ENCODE measurements around the gene FANCB. TPM values are rescaled to one million over a fixed set of nuclear protein-coding genes. Genes with fewer than 3 reads are reported as not detected.

The FANCB gene
- total RNA-seq: 3.9 and 7.6 TPM in 2 replicates
- total RNA-seq (2013): 6.6 TPM
- 2.5 and 3.1 TPM in 2 replicates for polyA plus RNA-seq
- polyA minus RNA-seq: 1.1 and 1.6 TPM in 2 replicates

- Histone ChIP-seq H3K36me3 (replicated peaks in 1 of 2; ENCODE audit: control extremely low read depth in 1 of 2, control insufficient read depth in 1 of 2, extremely low read depth in 1 of 2, insufficient read depth in 2 of 2, low read length in 1 of 2) (no peaks in the 10 kb centered on the region), H3K4me1 (ENCODE audit: control insufficient read depth in 2 of 2, insufficient read depth in 2 of 2, low read length in 2 of 2) (peaks cover 7 to 11% of the 10 kb centered on the region in 2 donors), H3K9ac (ENCODE audit: low read length) (peak within 1 kb of the TSS; percentile 80), H3K9me3 (ENCODE audit: control extremely low read depth in 1 of 3, control insufficient read depth in 2 of 3, insufficient read depth in 1 of 3, low read length in 2 of 3) (no peaks in the 10 kb centered on the region), H3K79me2 (ENCODE audit: control insufficient read depth, insufficient read depth, low read length) (peaks cover 4% of the 10 kb centered on the region), H3K27me3 (replicated peaks in 1 of 4; ENCODE audit: control extremely low read depth in 1 of 4, control insufficient read depth in 3 of 4, insufficient read depth in 4 of 4, low read length in 3 of 4) (no peaks in the 10 kb centered on the region), H2AFZ (ENCODE audit: insufficient read depth, low read depth, low read length, poor library complexity, severe bottlenecking) (peak within 1 kb of the TSS; percentile 84), H3K27ac (ENCODE audit: low read length in 2 of 2) (peak within 1 kb of the TSS; percentile 80 to 85), H3K4me3 (ENCODE audit: control extremely low read depth in 1 of 5, extremely low read depth in 1 of 5, insufficient read depth in 1 of 5, low read depth in 2 of 5, low read length in 4 of 5) (peak within 1 kb of the TSS; percentile 69 to 89 (median 75)), H4K20me1 (ENCODE audit: control insufficient read depth, insufficient read depth, low read length, poor library complexity, severe bottlenecking) (no peaks in the 10 kb centered on the region), H3K4me2 (replicated peaks; ENCODE audit: low read depth, low read length, poor library complexity, severe bottlenecking) (peak within 1 kb of the TSS; percentile 76)
- intact Hi-C loops (cut with micrococcal nuclease): loop anchor here (2.0 to 10.0 kb wide), 4 partner anchors 201 to 982 kb away; partner anchors contain the start of genes AP1S2 and ZRSR2
- 0% methylated on average over 25 of the region's 78 CpGs for WGBS (ENCODE audit: insufficient coverage)
- peak within 1 kb of the TSS; percentile 92 for H3K4me3 Mint-ChIP-seq
- H3K27ac Mint-ChIP-seq: peak within 1 kb of the TSS; percentile 93
- TF ChIP-seq, protein P1, sequence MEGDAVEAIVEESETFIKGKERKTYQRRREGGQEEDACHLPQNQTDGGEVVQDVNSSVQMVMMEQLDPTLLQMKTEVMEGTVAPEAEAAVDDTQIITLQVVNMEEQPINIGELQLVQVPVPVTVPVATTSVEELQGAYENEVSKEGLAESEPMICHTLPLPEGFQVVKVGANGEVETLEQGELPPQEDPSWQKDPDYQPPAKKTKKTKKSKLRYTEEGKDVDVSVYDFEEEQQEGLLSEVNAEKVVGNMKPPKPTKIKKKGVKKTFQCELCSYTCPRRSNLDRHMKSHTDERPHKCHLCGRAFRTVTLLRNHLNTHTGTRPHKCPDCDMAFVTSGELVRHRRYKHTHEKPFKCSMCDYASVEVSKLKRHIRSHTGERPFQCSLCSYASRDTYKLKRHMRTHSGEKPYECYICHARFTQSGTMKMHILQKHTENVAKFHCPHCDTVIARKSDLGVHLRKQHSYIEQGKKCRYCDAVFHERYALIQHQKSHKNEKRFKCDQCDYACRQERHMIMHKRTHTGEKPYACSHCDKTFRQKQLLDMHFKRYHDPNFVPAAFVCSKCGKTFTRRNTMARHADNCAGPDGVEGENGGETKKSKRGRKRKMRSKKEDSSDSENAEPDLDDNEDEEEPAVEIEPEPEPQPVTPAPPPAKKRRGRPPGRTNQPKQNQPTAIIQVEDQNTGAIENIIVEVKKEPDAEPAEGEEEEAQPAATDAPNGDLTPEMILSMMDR (IDR thresholded peaks at IDR 0.05): no peak
- TF ChIP-seq EZH2 (IDR thresholded peaks at IDR 0.05; ENCODE audit: borderline replicate concordance, insufficient read depth, low read depth, low read length, poor library complexity, severe bottlenecking): no peak
- peak; percentile 94 for DNase-seq
- CTCF ChIA-PET: no interaction called here
- H3K27me3 Mint-ChIP-seq: no peaks in the 10 kb centered on the region
- POLR2A ChIA-PET: interaction anchor here (0.6 kb wide), 1 partner anchor 865 kb away, joined by 3 read pairs; the partner anchor contains the start of gene CA5B
- peak; percentile 91 for ATAC-seq (ENCODE audit: low read depth)
- H3K9me3 Mint-ChIP-seq (ENCODE audit: insufficient read depth): no peaks in the 10 kb centered on the region
- peaks cover 13% of the 10 kb centered on the region for H3K4me1 Mint-ChIP-seq
Measured at GRCh38 chrX:14872851-14873675, at the start of gene FANCB, which contains the start of gene MOSPD2. FANCB (minus strand) TSS chrX:14873069; CDS start chrX:14865510, 7,559 bp downstream. MOSPD2 (plus strand) TSS chrX:14873421; CDS start chrX:14873529, 108 bp downstream.

DNA sequence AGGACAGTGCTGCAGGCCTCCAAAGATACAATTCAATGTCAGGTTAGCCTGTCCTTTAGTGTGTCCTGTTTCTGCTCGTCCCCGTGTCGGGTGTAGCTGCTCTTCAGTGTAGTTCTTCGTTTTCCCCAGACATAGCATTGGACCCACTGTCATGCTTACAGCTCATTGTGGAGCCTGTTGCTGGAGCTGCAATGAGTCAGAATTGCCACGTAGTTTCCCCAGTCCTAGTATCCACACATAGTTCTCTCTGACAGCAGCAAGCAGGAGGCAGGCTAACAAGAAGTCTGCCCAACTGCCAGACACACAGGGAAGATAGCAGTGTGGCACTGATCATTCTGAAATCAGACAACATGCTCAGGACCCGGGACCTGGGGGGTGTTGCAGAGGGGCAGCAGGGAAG, 49.6 kb upstream of the FANCB start:
- intact Hi-C loops (cut with micrococcal nuclease): no loop called here
- CTCF ChIA-PET: no interaction called here

More for the DNA sequence above, 49.6 kb upstream of the FANCB start:
- Mint-ChIP-seq H3K9me3 (ENCODE audit: insufficient read depth) (no peaks in the 10 kb centered on the region), H3K4me1 (no peaks in the 10 kb centered on the region), H3K27ac (no peak overlapping the region), H3K4me3 (no peak overlapping the region), H3K27me3 (no peaks in the 10 kb centered on the region)
- Histone ChIP-seq H3K4me1 (ENCODE audit: control insufficient read depth in 2 of 2, insufficient read depth in 2 of 2, low read length in 2 of 2) (no peaks in the 10 kb centered on the region), H3K27me3 (replicated peaks in 1 of 4; ENCODE audit: control extremely low read depth in 1 of 4, control insufficient read depth in 3 of 4, insufficient read depth in 4 of 4, low read length in 3 of 4) (no peaks in the 10 kb centered on the region), H3K79me2 (ENCODE audit: control insufficient read depth, insufficient read depth, low read length) (no peaks in the 10 kb centered on the region), H3K4me3 (ENCODE audit: control extremely low read depth in 1 of 5, extremely low read depth in 1 of 5, insufficient read depth in 1 of 5, low read depth in 2 of 5, low read length in 4 of 5) (no peak overlapping the region), H3K9ac (ENCODE audit: low read length) (no peak overlapping the region), H3K9me3 (ENCODE audit: control extremely low read depth in 1 of 3, control insufficient read depth in 2 of 3, insufficient read depth in 1 of 3, low read length in 2 of 3) (no peaks in the 10 kb centered on the region), H3K4me2 (replicated peaks; ENCODE audit: low read depth, low read length, poor library complexity, severe bottlenecking) (no peak overlapping the region), H3K36me3 (replicated peaks in 1 of 2; ENCODE audit: control extremely low read depth in 1 of 2, control insufficient read depth in 1 of 2, extremely low read depth in 1 of 2, insufficient read depth in 2 of 2, low read length in 1 of 2) (no peaks in the 10 kb centered on the region), H4K20me1 (ENCODE audit: control insufficient read depth, insufficient read depth, low read length, poor library complexity, severe bottlenecking) (no peaks in the 10 kb centered on the region), H2AFZ (ENCODE audit: insufficient read depth, low read depth, low read length, poor library complexity, severe bottlenecking) (no peak overlapping the region), H3K27ac (ENCODE audit: low read length in 2 of 2) (no peak overlapping the region)
- POLR2A ChIA-PET: no interaction called here
- no peak for TF ChIP-seq EZH2 (IDR thresholded peaks at IDR 0.05; ENCODE audit: borderline replicate concordance, insufficient read depth, low read depth, low read length, poor library complexity, severe bottlenecking)
- TF ChIP-seq, protein P1 (IDR thresholded peaks at IDR 0.05): no peak
- no peak for DNase-seq
- 100% methylated on average over 3 of the region's 6 CpGs for WGBS (ENCODE audit: insufficient coverage)
- no peak for ATAC-seq (ENCODE audit: low read depth)
